Measurements from ENCODE around the gene SDC3.

Gene SDC3

DNA sequence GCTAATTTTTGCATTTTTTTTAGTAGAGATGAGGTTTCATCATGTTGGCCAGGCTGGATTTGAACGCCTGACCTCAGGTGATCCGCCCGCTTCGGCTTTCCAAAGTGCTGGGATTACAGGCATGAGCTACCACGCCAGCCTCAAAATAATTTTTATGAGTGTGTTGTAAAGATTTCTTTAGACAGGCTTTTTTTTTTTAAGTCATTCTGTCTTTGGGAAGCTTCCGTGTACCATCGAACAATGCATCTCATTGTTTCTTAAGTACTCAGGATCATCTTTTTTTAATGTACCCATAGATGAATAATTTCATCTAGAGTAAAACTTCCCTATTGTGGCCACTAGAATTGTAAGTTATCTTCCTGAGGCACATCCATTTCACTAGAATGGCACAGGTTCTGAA lies 19.6 kb upstream of the SDC3 start:
- DNase-seq = no peak

GRCh38 chr1:30927448-30927847 lies 18.9 kb upstream of the SDC3 start:
- no peak for DNase-seq

- no peak for DNase-seq
These were observed 15.0 kb upstream of the SDC3 start for GRCh38 chr1:30923597-30923996.

GRCh38 chr1:30920827-30921226 lies 12.3 kb upstream of the SDC3 start:
- no peak for DNase-seq

DNA sequence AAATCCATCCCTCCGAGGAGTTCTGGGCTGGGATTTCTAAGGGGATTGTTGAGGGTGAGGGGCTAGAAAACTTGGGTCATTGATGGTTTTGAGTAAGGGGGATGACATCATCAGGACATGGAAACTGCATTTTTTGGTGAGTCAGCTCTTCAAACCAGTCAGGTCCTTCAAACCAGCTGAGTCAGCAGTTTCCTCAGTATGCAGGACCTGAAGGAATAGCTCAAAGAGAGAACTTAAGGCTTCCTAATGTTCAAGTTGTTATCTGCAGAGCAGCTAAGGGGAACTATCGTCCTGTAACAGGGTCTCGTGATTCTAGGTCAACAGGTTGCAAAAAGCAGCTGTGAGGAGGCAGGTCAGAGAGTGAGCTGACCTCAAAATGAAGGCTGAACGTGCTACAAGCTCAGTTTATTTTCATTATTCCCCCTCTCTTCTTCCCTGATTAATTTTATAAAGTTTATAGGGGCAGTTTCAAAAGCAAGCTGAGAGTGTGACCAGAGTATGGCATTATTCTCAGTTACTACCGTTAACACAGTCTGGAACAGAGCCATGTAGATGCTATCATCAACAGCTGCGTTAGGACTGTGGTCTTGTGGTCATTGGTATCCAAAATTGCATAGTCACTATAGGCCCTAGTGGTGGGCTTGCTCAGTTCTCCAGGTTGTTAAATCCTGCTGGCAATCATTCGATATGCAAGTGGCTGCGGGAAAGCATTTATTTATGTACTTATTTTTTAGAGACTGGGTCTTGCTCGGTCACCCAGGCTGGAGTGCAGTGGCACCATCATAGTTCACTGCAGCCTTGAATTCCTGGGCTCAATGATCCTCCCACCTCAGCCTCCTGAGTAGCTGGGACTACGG lies 10.7 kb upstream of the SDC3 start:
- DNase-seq = no peak

GRCh38 chr1:30916296-30916695 lies 7.7 kb upstream of the SDC3 start:
- no peak for DNase-seq

DNA sequence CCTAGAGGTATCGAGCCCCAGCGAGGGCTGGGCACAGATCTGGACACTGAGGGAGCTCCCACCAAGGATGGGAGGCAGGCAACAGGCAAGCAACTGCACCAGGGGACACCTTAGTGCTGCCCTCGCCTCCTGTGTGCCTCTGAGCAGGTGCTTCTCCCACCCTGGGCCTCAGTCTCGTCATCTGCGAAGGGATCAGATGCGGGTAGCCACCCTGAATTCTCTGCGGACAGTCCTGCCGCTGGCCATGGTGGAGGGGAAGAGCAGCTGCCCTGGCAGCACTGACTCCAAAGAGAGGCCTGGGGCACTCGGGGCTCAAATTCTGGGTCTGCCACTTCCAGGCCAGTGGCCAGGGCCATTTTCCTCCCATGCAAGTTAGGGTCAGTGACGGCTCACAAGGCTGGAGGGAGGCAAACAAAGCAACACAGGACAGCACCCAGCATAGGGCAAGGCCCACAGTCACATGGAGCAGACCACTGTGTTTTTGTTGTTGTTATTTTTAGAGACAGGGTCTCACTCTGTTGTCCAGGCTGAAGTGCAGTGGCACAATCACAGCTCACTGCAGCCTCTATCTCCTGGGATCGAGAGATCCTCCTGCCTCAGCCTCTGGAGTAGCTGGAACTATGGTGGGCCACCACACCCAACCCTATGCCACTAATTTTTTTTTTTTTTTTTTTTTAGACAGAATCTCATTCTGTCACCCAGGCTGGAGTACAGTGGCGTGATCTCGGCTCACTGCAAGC lies 7.1 kb upstream of the SDC3 start:
- no peak for DNase-seq

DNA sequence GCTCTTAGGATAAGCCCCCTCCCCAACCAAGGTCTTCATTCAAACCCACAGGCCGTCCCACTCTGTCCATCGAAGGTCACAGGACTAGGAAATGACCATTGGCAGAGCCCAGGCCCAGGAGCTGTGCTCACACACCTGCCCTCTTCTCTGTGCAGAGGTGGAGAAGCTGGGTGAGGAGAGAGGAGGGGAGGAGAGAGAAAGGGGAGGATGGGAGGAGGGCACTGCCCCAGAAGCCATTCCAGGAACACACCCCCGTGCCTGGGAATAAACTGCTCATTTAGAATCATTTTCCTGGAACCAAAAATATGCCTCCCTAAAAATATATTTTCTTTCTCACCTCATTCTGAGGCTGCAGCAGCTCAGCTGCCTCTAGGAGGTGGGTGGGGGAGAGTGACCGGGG lies 6.4 kb upstream of the SDC3 start:
- DNase-seq = no peak

- DNase-seq = no peak
These were observed 6.0 kb upstream of the SDC3 start for GRCh38 chr1:30914587-30914922.

- DNase-seq = no peak
These were observed 4.5 kb upstream of the SDC3 start for GRCh38 chr1:30912913-30913652.

DNA sequence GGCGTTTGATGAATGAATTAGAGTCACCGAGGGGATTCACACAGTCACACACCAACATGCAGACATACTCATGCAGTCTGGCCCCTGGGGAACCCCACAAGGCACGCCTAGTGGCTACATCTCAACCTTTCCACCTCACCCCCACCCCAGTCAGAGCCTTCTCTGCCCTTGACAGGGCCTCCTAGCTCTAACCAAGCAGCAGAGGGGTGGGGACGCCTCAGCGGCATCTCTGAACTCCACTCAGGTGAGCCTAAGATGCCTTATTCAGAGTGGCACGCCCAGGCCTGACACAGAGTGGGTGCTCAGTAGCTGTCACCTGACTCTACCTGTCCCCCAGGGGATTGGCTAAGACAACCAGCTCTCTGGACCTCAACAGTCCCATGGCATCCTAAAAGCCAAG lies 3.7 kb upstream of the SDC3 start:
- no peak for DNase-seq

GRCh38 chr1:30911059-30911954 lies 2.7 kb upstream of the SDC3 start:
- peak; percentile 22 for DNase-seq

DNA sequence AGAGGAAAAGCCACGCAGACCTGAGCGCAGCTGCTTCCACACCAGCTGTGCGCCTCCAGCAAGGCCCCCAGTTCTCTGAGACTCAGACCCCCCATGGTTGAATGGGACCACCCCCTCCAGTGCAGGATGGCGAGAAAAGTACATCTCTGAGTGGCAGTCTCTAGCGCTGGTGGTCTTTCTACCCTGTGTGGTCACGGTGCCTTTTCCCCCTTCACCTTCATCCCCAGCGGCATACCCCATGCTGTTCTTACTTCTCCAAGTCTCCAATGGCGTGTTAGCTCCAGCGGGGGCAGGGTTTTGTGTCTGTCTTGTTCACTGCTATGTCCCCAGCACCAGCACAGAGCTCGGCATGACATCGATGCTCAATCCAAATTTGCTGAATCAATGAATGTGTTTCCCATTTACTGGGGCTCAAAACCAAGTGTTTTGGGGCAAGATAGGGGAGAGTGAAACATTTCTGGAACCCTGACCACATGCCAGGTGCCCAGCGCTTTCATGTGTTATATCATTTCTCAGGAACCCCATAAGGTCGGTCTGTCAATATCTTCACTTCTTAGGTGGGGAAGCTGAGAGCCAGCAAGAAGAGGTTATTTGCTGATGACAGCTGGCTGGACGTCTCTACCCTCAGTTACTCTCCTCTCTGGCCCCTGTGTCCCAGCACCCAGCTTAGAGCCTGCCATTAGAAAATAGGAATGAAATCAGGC lies 959 bp upstream of the SDC3 start:
- DNase-seq = no peak

DNA sequence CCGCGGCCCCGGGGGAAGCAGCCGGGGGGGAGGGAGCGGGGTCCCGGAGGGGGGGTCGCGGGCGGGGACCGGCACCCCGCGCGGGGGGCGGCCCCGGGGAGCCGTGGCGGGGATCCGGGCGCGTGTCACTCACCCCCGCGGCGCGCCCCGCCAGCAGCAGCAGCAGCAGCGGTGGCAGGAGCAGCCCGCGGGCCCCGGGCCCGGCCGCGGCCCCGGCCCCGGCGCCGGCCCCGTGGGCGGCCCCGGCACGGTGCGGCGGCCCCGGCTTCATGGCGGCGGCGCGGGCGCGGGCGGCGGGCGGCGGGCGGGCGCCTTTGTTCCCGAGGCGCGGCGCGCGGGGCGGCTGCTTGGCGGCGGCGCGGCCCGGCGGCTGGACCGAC lies 252 bp downstream of the SDC3 start:
- DNase-seq = no peak

GRCh38 chr1:30907481-30908315 lies 860 bp downstream of the SDC3 start:
- DNase-seq = no peak

DNA sequence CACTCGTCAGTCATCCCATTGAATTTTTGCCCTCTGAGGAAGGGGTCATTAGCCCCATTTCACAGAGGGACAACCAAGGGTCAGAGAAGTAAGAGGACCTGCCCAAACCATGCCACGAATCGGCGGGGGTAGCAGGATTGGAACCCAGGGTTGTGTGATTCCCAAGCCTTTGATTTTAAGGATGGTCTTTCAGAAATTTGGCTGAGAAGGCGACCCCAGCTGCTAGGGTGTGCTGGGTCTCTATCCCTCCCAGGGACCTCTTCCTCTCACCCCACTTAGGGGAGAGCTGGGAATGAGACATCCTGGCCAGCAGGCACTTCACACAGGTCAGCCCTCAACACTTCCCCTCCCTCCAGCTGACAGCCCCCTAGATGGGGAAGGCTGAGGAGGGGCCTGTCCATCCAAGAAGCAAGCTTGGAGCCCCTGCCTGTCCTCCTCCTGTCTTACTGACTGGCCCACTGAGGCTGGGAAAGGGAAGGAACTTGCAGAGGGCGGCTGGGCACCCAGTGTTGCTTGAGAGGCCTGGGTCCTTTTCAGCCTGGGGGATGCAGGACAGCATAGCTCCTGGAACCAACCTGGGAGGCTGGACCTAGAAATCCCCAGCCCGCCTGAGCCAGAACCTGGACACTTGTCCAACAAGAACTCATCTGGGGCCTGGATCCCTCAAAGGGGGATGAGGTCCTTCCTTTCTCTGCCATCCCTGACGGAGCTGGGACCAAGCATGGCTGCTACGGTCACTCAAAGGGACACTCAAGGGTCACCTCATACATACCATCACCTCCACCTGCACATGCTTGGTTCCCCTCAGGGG lies 1.7 kb downstream of the SDC3 start:
- no peak for DNase-seq

DNA sequence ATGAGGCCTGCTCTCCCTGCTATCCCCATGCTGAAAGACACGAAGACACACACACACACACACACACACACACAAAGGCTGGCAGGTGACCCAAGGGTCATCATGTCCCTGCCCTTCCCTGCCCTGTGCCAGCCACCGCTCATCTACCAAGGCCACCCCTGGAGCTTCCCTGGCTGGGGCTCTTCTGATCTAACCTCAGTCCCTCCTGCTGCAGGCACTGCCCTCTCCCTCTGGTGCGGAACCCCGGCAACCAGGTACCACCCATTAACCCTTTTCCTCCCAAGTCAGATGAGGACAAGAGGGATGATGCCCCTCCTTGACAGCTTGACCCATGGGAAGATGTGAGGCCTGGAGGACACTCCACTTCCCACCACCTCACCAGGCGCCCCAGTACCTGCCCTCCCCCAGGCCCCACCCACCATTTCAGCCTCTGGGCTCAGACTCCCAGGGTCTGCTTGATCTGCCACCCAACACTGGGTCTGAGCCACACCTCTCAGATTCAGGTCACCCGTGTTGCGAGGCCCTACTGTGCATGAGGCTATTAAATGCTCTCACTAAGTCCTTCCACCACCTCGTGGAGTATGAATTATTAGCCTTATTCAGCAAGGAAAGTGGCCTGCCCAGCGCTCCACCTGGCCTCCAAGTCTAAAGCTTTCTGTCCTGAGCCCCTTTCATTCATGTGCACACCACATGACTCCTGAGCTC lies 2.5 kb downstream of the SDC3 start:
- no peak for DNase-seq

- no peak for DNase-seq
These were observed 3.2 kb downstream of the SDC3 start for GRCh38 chr1:30905403-30905802.

DNA sequence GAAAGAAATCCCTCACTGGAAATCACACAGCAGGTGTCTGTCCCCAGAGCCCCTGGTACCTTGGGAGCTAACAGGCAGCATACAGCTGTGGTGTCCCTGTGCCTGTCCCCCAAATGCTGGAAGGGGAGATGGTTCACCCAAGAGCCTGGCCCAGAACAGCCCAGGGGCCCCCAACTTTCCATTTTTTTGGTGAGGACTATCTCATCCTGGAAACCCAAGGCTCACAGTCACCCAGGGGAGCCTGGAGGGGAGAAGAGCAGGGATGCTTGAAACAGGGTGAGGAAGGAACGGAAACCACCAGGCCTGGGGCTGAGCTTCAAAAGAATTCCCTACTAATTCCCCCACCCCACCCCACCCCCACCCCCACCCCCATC lies 3.6 kb downstream of the SDC3 start:
- DNase-seq = no peak

All from GOT3 (cell line).